Mammary epithelial cell (primary cell): Measurements from ENCODE around the gene H3-3A.
A peak's percentile ranks its signal among the peaks of the same experiment; 100 is the strongest.

Experiments used
- CTCF ChIP-seq, 2 donors: IDR thresholded peaks in 1 of 2; conservative IDR thresholded peaks in 1 of 2; 2 replicates each; pipeline ENCODE4 v1.5.1; 2011 to 2012; ENCODE audit warnings: inconsistent platforms in 2 of 2, low read length in 2 of 2, mild to moderate bottlenecking in 2 of 2, control low read depth in 1 of 2, low read depth in 1 of 2; ENCODE audit not compliant: insufficient read depth in 1 of 2; ENCODE audit errors: extremely low read depth in 1 of 2
- EZH2 ChIP-seq: IDR thresholded peaks from 2 replicates; pipeline ENCODE4 v1.6.1; 2012; ENCODE audit warnings: low read length, inconsistent platforms, borderline replicate concordance

DNA sequence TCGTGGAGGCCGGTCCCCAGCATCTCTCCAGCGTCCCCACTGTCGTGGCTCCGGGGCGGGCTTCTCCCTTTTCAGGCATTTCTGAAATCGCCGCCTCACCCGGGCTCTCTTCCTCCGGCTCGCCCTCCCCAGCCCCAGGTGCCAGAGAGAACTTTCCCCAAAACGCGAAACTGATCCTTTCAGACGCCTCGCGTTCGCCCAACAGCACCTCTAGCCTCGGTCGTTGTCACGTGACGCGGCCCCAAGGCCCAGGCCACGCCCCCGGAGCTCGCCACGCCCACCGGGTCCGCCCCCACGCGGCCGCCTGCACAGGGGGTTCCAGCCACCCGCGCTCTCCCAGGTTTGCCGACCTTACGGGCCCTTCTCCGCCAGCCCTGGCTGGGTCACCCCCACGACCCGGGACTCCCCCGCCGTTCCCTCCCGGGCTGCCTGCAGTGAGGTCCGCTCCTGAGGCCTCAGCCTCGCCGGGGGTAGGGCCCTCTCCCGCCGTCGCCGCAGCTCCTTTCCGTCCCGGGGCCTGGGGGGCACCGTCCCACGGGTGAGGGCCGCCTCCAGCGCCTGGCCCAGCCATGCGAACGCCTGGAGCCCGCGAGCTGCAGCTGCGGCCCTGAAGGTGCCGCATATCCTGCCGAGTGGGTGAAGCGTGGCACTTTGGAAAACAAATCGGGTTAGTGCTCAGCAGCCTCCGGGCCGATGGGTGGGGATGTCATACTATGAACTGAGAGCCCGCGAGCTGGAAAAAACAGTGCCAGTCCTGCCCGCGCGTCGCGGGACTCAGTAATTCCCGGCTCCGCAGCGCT lies 21.0 kb downstream of the H3-3A start:
- TF ChIP-seq CTCF (conservative IDR thresholded peaks at IDR 0.05 in 1 of 2, IDR thresholded peaks at IDR 0.05 in 1 of 2; ENCODE audit: extremely low read depth in 1 of 2, insufficient read depth in 1 of 2, low read depth in 1 of 2, low read length in 2 of 2): peak in 1 of 2 donors; percentile 2
- no peak for TF ChIP-seq EZH2
